GM10266 (cell line): ENCODE results near the gene ILF2.

ENCODE experiments used
- DNase-seq: peaks from one replicate; pipeline ENCODE4 v3.0.0; 2012; ENCODE audit errors: extremely low spot score
- TF ChIP-seq, protein P1 (sequence below): IDR thresholded peaks from 2 replicates; pipeline ENCODE4 v1.5.1; 2012; ENCODE audit warnings: mild to moderate bottlenecking, low read depth; ENCODE audit not compliant: control insufficient read depth, insufficient read depth; ENCODE audit errors: missing control alignments

ILF2 gene

DNA sequence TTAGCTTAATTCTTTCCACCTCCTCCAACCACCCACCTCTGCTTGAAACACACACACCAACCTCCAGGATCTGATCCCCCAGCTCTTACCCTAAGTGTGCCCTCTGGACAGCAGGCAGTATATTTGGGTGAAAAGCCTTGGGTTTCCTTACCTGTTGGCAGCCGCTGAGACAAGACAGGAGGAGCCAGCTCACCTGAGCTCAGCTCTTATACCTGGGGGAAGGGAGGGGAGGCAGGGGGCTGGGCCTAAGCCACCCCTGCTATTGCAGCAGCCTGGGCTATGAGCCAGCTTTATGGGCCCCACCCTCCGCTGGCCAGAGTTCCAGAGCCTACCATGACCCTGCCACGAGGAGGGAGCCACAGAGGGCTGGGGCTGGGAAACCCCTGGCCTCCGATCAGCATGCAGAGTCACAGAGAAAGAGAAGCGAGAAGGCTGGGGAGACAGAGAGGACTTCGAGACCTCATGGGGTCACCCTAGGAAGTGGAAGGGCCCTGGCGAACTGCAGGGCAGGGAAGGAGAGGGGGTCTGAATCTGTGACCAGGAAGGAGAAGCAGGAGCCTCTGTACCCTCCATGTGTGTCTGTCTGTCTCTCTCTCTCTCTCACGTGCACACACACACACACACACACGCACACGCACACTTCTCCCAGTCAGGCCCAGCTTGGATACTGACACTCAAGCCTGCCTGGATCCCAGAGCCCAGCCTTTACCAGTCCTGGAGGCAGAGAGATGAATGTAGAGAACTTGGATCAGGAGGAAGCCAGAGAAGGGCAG lies 54.5 kb downstream of the ILF2 start, which contains the start of gene S100A14:
S100A14 (minus strand) TSS at position 182 of the 773 bp plus-strand sequence. CDS start 467 bp downstream, outside the sequence.
- TF ChIP-seq, protein P1, sequence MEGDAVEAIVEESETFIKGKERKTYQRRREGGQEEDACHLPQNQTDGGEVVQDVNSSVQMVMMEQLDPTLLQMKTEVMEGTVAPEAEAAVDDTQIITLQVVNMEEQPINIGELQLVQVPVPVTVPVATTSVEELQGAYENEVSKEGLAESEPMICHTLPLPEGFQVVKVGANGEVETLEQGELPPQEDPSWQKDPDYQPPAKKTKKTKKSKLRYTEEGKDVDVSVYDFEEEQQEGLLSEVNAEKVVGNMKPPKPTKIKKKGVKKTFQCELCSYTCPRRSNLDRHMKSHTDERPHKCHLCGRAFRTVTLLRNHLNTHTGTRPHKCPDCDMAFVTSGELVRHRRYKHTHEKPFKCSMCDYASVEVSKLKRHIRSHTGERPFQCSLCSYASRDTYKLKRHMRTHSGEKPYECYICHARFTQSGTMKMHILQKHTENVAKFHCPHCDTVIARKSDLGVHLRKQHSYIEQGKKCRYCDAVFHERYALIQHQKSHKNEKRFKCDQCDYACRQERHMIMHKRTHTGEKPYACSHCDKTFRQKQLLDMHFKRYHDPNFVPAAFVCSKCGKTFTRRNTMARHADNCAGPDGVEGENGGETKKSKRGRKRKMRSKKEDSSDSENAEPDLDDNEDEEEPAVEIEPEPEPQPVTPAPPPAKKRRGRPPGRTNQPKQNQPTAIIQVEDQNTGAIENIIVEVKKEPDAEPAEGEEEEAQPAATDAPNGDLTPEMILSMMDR, result no peak
- DNase-seq, result no peak

DNA sequence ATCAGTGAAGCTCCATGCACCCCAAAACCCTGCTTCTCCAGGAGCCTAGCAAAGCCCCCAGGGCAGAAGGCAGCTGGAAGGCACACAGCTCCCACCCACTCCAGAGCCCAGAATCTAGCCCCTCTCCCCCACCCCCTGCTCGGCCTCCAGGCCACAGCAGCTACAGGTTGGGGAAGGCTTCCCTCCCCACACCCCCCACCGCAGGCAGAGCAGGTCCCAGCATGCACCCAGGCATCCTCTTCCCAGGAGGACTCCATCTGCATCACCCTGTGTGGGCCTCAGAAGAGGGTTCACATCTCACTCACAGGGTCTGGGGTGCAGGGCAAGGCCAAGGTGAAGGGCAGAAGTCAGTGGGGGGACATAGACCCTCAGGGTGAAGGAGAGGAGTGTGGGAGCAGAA lies 55.4 kb downstream of the ILF2 start:
- DNase-seq, result no peak
- TF ChIP-seq, protein P1, result no peak

DNA sequence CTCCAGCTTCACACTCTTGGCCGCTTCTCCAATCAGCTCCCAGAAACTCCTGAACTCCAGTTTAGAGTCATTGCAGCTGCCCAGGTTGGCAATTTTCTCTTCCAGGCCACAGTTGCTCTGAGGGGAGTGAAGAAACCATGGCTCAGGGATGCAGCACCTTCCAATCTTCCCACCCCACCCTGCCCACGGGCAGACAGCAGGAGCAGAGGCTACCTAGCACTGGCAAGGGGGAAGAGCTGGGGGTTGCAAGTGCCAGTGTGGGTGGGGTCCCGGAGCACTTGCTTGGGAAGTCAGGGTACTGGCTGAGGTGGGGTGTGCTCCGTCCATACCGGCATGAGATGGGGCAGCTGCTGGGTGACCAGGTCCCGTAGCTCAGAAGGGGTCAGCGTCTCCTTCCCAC lies 55.9 kb downstream of the ILF2 start:
- TF ChIP-seq, protein P1, result no peak
- DNase-seq, result no peak

DNA sequence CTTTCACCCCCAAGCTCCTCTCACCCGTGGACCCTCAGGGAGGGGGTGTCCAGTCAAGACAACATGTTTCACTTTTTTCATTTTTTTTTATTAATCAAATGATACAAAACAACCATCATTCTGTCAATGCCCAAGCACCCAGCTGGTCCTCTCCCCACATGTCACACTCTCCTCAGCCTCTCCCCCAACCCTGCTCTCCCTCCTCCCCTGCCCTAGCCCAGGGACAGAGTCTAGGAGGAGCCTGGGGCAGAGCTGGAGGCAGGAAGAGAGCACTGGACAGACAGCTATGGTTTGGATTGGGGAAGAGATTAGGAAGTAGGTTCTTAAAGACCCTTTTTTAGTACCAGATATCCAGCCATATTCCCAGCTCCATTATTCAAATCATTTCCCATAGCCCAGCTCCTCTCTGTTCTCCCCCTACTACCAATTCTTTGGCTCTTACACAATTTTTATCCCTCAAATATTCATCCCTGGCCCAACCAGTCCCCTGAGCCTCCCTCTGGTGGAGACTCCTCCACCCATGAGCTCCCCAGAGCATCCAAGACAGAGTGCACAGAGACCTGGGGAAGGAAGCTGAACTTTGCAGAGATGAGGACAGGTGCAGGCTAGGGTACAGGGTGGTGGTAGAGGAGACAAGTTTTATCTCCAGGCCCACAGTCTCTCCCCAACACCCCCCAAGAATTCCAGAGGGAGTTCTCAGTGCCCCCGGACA lies 56.4 kb downstream of the ILF2 start:
- DNase-seq, result no peak
- TF ChIP-seq, protein P1, result no peak

DNA sequence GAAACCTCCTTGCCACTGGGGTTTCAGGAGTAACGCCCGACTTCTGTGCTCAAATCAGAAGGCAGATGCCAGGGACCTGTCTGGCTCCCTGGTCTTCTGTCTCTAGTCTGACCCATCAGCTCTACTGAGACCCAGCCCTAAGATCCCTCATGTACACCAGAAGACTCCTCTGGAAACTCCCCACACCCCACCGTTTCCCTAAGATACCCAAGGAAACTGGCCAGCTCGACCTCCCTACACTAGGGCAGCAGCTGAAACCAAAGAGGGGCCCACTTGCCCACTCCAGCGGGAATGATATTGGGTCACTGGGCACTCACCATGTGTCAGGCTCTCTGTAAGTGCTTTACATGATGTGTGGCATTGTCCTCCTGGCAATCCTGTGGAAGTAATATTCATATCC lies 57.4 kb downstream of the ILF2 start:
- no peak for DNase-seq
- TF ChIP-seq, protein P1, result no peak

DNA sequence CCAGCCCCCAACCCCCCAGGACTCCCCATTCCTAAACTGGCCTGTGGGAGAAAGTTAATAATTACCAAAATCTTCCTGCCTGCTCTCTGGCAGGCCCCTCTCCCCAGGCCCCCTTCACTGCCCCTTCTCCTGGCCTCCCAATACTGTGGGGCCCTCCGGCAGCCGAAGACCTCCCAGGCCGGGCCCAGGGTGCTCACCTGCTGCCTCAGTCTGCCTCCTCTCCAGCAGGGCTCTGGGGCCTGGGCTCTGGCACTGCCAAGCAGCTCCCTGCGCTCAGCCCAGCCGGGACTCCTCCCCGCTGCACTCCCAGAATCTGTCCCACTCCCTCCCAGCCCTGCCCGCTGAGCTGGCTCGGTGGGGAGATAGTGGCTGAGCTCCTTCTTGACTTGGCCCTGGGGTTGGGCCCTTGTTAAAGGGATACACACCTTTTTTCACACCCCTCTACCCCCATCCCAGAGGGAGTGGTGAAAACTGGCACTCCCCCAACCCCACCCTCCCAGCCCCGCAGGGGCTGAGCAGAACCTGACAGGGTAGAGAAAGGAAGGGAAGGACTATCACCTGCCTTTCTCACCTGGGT lies 58.0 kb downstream of the ILF2 start, which contains the start of gene S100A16:
S100A16 (minus strand) TSS at position 383 of the 577 bp plus-strand sequence. CDS start 4,986 bp downstream, outside the sequence.
- TF ChIP-seq, protein P1, result no peak
- DNase-seq, result no peak

DNA sequence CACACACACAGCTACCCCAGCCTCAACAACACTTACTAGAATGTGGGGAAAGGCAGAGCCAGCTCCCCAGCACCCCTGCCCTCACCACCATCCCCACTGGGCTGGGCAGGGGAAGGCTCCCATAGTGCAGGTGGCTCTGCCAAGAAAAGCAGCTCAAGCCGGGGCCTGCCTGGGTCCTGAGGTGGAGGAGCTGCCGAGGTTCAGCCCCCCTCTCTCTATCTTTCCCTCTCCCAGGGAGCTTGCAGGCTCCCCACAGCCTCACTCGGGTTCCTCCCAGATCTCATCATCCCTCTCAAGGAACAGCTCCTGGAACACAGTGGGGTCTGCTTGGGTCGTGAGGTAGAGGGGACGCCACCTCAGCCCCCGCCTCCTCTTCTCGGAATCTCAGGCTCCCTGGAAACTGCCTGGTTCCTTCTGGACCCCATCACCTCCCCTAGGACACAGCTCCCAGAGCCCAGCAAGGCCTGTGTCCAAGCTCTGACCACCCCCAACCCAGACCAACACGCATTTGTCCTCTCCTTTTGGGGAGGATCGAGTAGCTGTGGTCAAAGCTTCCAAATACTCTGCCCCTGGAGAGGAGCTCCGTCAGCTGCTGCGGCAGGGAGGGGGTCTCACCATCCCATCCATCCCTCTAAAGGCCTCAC lies 58.6 kb downstream of the ILF2 start:
- TF ChIP-seq, protein P1, result no peak
- no peak for DNase-seq
